GM20000 (cell line): ENCODE data around the gene RBM45.
"Not testable (repeated sequence)": the region's sequence is repeated elsewhere in the genome, so short reads cannot be mapped to it uniquely, and the experiment has no call there.

Experiments
- DNase-seq: peaks from one replicate; pipeline ENCODE4 v3.0.0; 2012; ENCODE audit warnings: low spot score
- TF ChIP-seq, protein P1 (sequence below): IDR thresholded peaks from 2 replicates; pipeline ENCODE4 v1.5.1; 2012; ENCODE audit warnings: mild to moderate bottlenecking, control low read depth; ENCODE audit errors: extremely low read depth, missing control alignments

The RBM45 gene

DNA sequence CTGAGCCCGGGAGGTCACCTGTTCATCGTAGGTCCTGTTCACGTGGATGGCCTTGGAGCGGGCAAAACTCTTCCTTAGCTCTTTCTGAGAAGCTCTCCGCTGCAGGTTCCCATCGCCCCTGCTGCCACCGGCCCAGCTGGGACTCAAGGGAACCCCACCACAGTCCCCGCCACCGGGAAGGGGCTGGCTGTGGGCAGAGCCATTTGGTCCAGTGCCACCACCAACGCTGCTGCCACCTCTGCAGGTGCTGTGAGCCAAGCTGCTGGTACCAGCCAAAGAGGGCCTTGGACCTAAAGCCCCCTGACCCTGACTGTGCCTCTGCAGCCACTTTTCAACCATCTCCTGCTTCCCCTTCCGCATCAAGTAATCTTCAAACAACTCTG, 40.2 kb upstream of the RBM45 start:
- TF ChIP-seq, protein P1, sequence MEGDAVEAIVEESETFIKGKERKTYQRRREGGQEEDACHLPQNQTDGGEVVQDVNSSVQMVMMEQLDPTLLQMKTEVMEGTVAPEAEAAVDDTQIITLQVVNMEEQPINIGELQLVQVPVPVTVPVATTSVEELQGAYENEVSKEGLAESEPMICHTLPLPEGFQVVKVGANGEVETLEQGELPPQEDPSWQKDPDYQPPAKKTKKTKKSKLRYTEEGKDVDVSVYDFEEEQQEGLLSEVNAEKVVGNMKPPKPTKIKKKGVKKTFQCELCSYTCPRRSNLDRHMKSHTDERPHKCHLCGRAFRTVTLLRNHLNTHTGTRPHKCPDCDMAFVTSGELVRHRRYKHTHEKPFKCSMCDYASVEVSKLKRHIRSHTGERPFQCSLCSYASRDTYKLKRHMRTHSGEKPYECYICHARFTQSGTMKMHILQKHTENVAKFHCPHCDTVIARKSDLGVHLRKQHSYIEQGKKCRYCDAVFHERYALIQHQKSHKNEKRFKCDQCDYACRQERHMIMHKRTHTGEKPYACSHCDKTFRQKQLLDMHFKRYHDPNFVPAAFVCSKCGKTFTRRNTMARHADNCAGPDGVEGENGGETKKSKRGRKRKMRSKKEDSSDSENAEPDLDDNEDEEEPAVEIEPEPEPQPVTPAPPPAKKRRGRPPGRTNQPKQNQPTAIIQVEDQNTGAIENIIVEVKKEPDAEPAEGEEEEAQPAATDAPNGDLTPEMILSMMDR, result no peak
- no peak for DNase-seq

DNA sequence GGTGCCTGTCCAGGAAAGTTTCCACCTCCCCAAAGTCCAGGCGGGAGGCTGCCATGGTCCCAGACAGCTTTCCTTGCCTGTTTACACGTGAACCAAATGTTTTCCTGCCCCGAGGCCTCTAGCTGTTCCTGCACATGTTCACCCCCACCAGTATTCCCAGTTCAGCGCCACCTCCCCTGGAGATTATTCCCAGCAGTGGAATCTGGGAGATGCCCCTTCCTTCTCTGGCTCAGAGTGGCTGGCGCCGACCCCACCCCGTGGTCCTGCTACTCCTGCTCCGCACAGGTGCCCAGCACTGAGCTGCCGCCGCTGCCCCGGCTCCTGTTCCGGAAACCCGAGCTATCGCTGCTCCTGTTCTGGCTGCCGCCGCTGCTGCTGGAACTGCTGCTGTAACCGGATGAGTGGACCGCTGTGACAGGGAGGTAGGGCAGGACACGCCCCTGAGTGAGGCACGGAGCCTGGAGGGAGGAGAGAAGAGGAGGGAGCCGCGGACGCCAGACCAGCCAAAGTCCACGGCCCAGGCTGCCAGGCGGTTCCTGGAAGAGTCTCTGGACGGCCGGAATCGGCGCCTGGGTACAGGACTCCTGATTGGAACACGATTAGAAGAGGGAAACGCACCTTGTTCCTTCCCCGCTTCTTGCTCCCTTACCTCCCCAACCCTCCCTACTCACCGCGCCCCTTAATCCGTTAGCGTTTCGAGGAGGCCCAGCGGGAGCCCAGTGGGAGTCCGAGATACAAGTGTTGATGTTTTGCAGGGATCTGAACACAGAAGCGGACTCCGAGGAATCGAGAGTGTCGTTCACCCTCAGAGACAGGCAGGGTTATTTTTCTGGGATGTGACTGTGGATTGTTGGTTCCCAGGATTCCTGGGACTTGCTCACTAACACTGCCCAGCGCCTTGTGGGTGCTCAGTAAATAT, 39.6 kb upstream of the RBM45 start, which contains the start of gene PDE11A:
TSS of gene PDE11A (minus strand) at position 395 of the 919 bp plus-strand sequence. CDS start at position 55, 340 bp downstream.
- TF ChIP-seq, protein P1, result no peak
- DNase-seq, result peak; percentile 9

DNA sequence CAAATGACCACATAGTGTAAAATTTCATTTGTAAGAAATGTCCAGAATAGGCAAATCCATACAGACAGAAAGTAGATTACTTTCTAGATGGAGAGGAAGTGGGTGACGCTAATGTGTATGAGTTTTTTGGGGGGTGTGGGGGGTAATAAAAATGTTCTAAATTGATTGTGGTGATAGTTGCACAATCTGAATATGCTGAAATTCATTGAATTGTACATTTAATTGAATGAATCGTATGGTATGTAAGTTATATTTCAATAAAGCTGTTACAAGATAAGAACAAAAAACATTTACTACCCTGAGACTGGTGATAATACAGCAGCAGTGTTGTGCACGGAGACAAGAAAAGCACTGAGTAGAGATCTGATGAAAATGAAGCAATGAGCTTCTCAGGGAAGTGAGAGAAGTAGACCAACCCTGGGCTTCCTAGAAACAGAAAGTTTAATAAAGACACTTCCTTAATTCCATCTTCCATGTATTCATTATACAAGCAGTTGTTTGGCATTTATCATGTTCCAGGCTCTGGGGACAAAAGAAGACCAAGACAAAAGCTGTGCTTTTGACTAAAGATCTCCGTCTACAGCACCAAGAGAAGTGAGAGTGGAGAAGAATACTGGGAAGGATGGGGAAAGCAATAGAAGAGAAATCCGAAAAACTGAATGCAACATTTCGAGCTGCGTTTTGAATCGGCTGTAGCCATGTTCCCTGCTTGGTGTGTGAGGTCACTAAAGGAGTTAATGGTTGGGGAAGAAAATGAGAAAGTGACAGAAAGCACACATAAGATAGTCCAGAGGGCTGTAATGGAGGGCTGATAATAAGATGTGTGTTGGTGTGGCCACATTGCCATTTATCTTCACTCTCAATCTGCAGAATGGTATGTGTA, 37.9 kb upstream of the RBM45 start:
- TF ChIP-seq, protein P1, result no peak
- DNase-seq, result no peak

DNA sequence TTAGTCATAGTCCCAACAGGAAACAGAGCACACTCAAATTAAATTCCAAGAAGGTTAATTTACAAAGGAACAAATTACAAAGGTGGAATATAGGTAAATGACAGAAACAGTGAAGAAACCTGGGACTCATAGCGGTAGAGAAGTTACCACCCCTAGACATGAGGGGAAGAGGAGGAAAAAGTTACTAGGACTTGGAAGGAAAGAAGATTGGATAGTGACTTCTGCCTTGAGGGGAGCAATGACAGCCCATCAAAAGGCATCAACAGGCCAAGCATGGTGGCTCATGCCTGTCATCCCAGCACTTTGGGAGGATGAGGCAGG, 37.3 kb upstream of the RBM45 start:
- TF ChIP-seq, protein P1, result no peak

DNA sequence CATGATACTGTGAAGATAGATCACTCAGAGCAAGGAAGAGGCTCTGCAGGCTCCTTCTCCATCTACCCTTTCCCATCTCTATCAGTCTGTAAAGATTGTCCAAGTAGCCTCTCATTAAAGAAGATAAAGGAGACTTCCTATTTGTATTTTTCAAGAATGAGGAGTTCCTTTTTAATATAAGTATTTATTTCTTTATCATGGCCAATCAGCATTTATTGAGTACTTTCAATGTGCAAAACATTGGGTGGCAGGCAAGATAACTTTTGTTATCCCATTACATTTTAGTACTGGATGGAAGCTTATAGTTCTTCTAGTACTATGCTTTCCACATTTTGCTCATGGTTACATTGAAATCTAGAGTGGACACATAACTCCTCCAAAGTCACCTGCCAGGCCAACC, 36.1 kb upstream of the RBM45 start:
- no peak for DNase-seq

More for the DNA sequence above, 37.3 kb upstream of the RBM45 start:
- DNase-seq, result no peak

DNA sequence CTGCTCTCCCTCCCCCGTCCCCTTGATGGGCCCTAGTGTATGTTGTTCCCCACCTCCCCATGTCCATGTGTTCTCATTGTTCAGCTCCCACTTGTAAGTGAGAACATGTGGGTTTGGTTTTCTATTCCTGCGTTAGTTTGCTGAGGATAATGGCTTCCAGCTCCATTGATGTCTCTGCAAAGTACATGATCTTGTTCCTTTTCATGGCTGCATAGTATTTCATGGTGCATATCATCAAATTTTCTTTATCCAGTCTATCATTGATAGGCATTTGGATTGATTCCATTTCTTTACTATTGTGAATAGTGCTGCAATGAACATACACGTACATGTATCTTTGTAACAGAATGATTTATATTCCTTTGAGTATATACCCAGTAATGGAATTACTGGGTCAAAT, 33.0 kb upstream of the RBM45 start:
- DNase-seq, result not testable (repeated sequence)

More for the DNA sequence above, 36.1 kb upstream of the RBM45 start:
- TF ChIP-seq, protein P1, result no peak

DNA sequence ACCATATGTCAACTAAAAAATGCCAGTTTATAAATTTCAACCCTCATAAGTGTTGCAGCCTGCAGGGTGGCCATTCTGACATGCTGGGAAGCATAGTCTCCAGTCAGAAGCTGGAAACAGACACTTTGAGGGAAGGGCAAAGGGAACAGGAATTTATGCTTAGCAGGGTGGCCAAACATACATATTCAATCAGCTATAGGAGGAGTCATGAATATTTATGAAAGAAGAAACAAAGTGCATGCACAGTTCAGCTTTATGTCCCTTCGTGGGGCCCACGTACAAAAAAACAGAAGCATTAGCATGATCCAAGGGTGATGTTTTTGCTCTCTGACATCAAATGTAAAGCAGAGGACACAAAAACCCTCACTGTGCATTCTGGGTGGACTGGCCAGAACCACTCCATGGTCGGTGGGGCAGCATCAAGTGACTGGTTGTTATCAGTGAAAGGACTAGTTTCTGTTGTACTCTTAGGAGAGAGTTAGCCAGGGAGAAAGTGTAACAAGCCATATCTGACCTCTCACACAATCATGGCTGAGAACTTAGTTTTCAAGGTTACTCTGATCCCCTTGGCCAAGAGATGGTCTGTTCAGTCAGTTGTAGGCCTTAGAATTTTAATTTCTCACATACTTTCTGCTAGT, 29.7 kb upstream of the RBM45 start:
- no peak for DNase-seq
- TF ChIP-seq, protein P1, result no peak
